ENCODE results near the gene UGT3A1.

Gene UGT3A1

DNA sequence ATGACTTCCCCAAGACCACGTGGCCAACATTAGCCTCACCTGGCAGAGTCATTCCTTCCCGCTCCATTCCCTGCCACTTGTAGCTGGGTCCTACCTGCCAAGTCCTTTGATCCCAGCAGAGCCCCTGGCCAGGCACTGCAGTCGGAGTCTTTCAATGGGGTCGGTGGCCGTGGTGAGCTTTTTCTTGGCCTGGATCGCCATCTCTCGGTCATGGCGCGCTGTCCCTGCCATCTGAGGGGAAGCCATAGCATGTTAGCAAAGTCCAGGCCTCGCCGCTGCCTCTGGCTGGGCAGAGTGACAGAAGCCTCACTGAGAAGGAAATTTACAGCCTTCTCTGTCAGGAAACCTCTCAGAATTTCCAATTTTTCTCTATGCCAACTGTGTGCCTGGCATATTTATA, 70.3 kb downstream of the UGT3A1 start:
- Histone ChIP-seq H3K4me3 (ENCODE audit: low read depth, low read length) (no peak overlapping the region), H3K27ac (no peak overlapping the region), H3K27me3 (replicated peaks) (no peaks in the 10 kb centered on the region), H3K36me3 (replicated peaks) (no peaks in the 10 kb centered on the region)
- in situ Hi-C loops (cut with HindIII; ENCODE audit: low pct_ligation_motif_present, low sequenced_read_pairs) = no loop called here
- DNase-seq = no peak
- TF ChIP-seq, protein P1, sequence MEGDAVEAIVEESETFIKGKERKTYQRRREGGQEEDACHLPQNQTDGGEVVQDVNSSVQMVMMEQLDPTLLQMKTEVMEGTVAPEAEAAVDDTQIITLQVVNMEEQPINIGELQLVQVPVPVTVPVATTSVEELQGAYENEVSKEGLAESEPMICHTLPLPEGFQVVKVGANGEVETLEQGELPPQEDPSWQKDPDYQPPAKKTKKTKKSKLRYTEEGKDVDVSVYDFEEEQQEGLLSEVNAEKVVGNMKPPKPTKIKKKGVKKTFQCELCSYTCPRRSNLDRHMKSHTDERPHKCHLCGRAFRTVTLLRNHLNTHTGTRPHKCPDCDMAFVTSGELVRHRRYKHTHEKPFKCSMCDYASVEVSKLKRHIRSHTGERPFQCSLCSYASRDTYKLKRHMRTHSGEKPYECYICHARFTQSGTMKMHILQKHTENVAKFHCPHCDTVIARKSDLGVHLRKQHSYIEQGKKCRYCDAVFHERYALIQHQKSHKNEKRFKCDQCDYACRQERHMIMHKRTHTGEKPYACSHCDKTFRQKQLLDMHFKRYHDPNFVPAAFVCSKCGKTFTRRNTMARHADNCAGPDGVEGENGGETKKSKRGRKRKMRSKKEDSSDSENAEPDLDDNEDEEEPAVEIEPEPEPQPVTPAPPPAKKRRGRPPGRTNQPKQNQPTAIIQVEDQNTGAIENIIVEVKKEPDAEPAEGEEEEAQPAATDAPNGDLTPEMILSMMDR (IDR thresholded peaks at IDR 0.05; ENCODE audit: low read depth, low read length, missing control alignments) = peak; percentile 50

DNA sequence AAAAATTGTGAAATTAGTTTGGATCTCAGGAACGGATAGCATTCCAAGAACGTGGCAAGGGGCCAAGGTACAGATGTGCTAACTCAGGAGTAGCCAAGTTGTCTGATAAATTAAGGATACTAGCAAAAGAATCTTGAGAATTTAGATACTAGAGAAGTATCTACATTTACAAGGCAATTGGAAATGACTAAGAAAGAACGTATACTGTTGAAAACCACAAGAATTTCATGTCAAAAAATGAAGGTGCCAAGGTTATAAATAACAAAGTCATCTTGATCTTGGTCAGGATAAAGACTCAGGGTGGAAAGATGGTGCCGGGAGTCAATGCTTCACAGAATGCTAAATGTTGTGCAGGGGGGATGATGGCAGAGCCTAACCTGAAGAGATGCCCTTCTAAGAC, 72.0 kb downstream of the UGT3A1 start:
- peak; percentile 84 for DNase-seq
- H3K36me3 ChIP-seq (replicated peaks) = no peaks in the 10 kb centered on the region
- H3K4me3 ChIP-seq (ENCODE audit: low read depth, low read length) = no peak overlapping the region
- in situ Hi-C loops (cut with HindIII; ENCODE audit: low pct_ligation_motif_present, low sequenced_read_pairs) = no loop called here
- H3K27me3 ChIP-seq (replicated peaks) = no peaks in the 10 kb centered on the region
- no peak overlapping the region for H3K27ac ChIP-seq
- TF ChIP-seq, protein P1 (IDR thresholded peaks at IDR 0.05; ENCODE audit: low read depth, low read length, missing control alignments) = no peak

DNA sequence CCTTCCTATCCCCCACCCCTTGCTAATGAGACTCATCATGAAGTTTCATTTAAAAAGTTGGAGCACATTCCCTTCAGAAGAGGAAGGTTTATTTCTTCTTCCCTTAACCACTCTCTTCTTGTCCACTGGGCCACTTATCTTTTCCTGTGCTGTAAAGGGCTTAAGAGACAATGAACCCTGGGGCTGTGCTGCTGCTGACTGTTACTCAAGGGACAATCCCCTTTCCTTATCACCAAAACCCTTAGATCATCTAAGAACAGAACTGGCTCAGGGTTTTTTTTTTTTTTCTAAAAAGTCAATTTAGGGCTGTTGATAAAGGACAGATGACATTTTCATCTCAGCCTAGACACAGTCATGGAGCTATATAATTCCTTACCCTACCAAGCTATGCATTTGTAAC, 82.4 kb downstream of the UGT3A1 start:
- Histone ChIP-seq H3K36me3 (replicated peaks) (no peaks in the 10 kb centered on the region), H3K27ac (no peak overlapping the region), H3K4me3 (ENCODE audit: low read depth, low read length) (no peak overlapping the region), H3K27me3 (replicated peaks) (no peaks in the 10 kb centered on the region)
- DNase-seq = no peak
- in situ Hi-C loops (cut with HindIII; ENCODE audit: low pct_ligation_motif_present, low sequenced_read_pairs) = no loop called here
- TF ChIP-seq, protein P1 (IDR thresholded peaks at IDR 0.05; ENCODE audit: low read depth, low read length, missing control alignments) = no peak

DNA sequence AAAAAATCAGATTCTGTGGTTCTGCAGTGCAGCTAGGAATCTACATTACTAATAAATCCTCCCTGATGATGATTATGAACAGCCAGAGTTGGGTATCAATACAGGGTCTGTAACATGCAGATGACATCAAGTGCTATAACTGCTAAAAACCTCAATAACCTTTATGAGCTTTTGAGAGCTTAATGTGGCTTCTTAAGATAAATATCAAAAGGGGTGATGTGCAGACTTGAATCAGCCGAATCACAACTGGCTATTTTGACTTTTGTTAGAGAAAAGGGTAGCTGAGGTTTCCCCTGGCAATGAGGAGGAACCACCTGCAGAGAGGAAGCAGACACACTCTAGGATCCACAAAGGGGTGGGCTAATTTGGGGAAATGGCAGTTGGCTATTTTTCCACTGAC, 83.0 kb downstream of the UGT3A1 start:
- no peak for DNase-seq
- no peaks in the 10 kb centered on the region for H3K27me3 ChIP-seq (replicated peaks)
- no peak overlapping the region for H3K4me3 ChIP-seq (ENCODE audit: low read depth, low read length)
- H3K36me3 ChIP-seq (replicated peaks) = no peaks in the 10 kb centered on the region
- TF ChIP-seq, protein P1 (IDR thresholded peaks at IDR 0.05; ENCODE audit: low read depth, low read length, missing control alignments) = no peak
- no peak overlapping the region for H3K27ac ChIP-seq
- in situ Hi-C loops (cut with HindIII; ENCODE audit: low pct_ligation_motif_present, low sequenced_read_pairs) = no loop called here

DNA sequence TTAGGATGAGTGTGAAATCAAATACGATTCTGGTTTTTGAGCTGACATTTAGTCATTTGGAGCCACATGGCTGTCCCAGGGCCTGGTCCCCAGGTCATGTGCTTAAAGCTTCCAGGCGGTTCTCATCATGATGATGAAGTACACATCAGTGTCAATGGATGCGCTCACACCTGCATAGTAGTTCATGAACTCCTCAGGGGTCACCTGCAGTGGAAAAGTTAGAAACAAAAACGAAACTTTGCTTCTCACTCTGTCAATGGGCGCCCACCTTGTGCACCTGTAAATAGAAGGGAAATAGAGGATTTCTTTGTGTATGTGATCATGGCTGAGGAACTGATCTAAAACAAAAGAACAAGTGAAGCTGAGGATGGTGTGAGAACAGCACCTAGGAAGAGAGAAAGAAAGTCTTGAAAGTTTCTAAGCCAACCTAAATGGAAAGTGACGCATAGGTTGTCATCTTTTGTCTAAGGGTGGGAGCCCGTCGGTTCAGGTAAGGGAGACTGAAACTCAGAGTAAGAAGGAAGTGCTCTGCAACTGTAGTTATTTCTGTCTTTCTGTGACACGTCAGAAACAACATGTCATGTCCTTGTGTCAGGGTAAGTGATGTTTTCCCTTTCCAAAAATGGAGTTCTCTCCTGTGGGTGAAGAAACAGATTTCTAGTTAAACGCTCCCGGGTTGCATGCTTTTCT, 86.6 kb downstream of the UGT3A1 start:
- TF ChIP-seq, protein P1 (IDR thresholded peaks at IDR 0.05; ENCODE audit: low read depth, low read length, missing control alignments) = no peak
- no peak overlapping the region for H3K27ac ChIP-seq
- in situ Hi-C loops (cut with HindIII; ENCODE audit: low pct_ligation_motif_present, low sequenced_read_pairs) = no loop called here
- no peak for DNase-seq
- no peaks in the 10 kb centered on the region for H3K36me3 ChIP-seq (replicated peaks)
- H3K27me3 ChIP-seq (replicated peaks) = no peaks in the 10 kb centered on the region
- no peak overlapping the region for H3K4me3 ChIP-seq (ENCODE audit: low read depth, low read length)

DNA sequence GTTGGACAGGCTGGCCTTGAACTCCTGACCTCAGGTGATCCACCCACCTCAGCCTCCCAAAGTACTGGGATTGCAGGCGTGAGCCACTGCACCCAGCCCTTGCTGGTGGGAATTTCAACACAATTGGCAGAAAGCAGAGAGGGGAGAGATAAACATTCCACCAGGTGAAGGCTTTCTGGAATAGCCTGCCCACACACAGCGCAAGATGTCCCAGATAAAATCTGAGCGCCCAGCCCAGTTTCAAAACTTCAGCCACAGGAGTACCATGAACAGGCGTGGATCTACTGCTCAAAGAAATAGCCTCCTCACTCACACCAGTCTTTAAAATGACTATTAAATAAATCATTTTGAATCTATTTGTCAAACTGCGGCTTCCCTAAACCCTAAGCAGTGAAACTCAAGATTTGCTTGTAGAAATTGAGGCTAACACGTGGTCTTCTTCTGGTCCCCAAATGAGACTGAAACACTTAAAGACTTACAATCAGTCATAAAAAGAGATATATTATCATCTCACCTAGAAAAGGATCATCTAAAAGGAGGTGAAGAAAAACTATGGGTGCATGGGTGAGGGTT, 87.5 kb downstream of the UGT3A1 start:
- in situ Hi-C loops (cut with HindIII; ENCODE audit: low pct_ligation_motif_present, low sequenced_read_pairs) = no loop called here
- TF ChIP-seq, protein P1 (IDR thresholded peaks at IDR 0.05; ENCODE audit: low read depth, low read length, missing control alignments) = no peak
- Histone ChIP-seq H3K27ac (no peak overlapping the region), H3K27me3 (replicated peaks) (no peaks in the 10 kb centered on the region), H3K36me3 (replicated peaks) (no peaks in the 10 kb centered on the region), H3K4me3 (ENCODE audit: low read depth, low read length) (no peak overlapping the region)
- no peak for DNase-seq

All from brain microvascular endothelial cell (primary cell).